Dendritic cell treated with granulocyte-macrophage colony-stimulating factor and Interleukin-4, amounts not matched to agents 40 ng/mL and 50 ng/mL, for 4 days (primary cell): Measurements from ENCODE around the gene DMXL2.
"Not testable (repeated sequence)": the region's sequence is repeated elsewhere in the genome, so short reads cannot be mapped to it uniquely, and the experiment has no call there.

ENCODE experiments used
- H3K27ac Mint-ChIP-seq: one replicate; pipeline ENCODE4 v1.8.0; 2022; ENCODE audit warnings: mild to moderate bottlenecking, mixed read lengths
- H3K27me3 Mint-ChIP-seq: one replicate; pipeline ENCODE4 v1.8.0; 2022; ENCODE audit warnings: mild to moderate bottlenecking, mixed read lengths
- H3K36me3 Mint-ChIP-seq: one replicate; pipeline ENCODE4 v1.8.0; 2022; ENCODE audit warnings: low read depth, mixed read lengths
- H3K4me1 Mint-ChIP-seq: one replicate; pipeline ENCODE4 v1.8.0; 2022; ENCODE audit warnings: low read depth, mixed read lengths
- H3K4me3 Mint-ChIP-seq: one replicate; pipeline ENCODE4 v1.8.0; 2022; ENCODE audit warnings: mild to moderate bottlenecking, moderate library complexity, mixed read lengths
- H3K9me3 Mint-ChIP-seq: one replicate; pipeline ENCODE4 v1.8.0; 2022; ENCODE audit warnings: mixed read lengths
- intact Hi-C: fragments of 100-400 bp; cut with micrococcal nuclease; formaldehyde crosslinking; loops from one replicate; pipeline ENCODE4 v1.15.0; 2022

The DMXL2 gene

DNA sequence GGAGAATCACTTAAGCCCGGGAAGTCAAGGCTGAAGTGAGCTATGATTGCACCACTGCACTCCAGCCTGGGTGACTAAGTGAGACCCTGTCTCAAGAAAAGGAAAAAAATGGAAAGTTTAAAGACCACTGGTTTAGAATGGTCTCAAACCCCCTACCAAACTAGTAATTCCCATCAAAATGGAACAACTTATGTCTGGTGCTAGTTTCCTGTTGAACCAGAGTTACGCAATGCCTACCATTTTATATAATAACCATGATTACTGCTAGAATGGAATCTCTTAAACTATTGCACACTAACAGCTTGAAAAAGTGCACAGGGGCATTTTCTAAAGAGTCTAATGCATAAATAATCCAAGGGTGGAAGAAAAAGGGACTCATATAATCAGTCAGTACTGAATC is 43.6 kb downstream of the DMXL2 start:
- peaks cover 31% of the 10 kb centered on the region for H3K36me3 Mint-ChIP-seq
- intact Hi-C loops: no loop called here

DNA sequence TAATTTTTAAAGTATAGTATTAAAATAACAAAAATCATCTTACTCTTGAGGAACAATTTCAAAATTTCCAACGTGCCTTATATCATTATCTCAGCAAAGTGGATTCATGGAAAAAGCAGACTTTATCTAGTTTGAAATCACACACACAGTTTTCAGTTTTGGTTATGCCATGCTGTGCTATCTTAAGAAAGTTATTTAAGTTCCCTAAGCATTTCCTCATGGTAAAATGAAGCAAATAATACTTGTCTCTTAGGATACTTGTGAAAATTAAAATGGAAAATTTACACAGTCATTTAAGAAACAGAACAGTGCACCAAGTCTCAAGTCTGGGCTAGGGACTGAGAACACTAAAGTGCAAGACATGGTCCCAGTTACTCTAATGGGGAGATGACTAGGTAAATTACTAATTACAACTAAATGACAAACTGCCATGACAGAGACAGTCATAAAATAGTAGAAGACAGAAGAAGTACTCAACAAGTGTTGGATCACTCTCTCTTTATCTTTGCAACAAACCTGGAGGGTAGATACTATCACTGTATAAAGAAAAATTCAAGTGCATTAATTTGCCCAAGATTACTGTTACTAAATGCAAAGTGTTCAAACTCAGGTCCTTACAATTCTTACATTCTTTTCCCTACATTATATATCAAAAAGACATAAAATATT is 44.8 kb downstream of the DMXL2 start:
- H3K36me3 Mint-ChIP-seq: peaks cover 43% of the 10 kb centered on the region
- intact Hi-C loops: no loop called here
- H3K27me3 Mint-ChIP-seq: no peaks in the 10 kb centered on the region
- H3K27ac Mint-ChIP-seq: peak overlapping the region; percentile 92
- no peaks in the 10 kb centered on the region for H3K9me3 Mint-ChIP-seq
- H3K4me1 Mint-ChIP-seq: peaks cover 46% of the 10 kb centered on the region
- H3K4me3 Mint-ChIP-seq: no peak overlapping the region

More for the DNA sequence above, 43.6 kb downstream of the DMXL2 start:
- no peaks in the 10 kb centered on the region for H3K27me3 Mint-ChIP-seq
- H3K27ac Mint-ChIP-seq: peak overlapping the region; percentile 68
- no peak overlapping the region for H3K4me3 Mint-ChIP-seq
- peaks cover 40% of the 10 kb centered on the region for H3K4me1 Mint-ChIP-seq
- no peaks in the 10 kb centered on the region for H3K9me3 Mint-ChIP-seq

DNA sequence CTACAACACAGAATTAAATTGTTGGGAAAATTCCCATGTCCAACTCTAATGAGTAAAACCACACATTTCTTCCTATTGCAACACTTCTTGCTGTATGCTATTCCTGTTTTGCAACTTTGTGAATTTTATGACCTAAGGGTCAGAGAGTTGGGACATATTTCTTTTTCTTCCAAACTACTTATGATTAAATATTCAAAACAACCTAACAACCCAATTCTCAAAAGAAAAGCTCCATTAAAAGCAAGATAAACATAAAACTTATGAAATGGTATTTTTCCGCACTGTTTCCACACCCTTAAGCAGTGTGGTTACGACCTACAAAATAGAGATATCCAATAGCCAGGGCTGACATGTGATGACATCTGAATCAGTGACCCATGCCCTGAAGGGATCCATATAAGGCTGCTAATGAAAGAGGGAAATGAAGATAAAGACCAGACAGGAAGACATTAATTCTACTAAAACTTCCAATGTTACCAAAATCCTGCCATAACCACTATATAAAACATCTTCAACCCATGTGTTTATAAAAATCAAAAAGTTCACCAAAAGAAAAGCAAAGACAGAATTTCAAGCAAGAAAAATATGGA is 45.6 kb downstream of the DMXL2 start:
- H3K4me3 Mint-ChIP-seq: peak overlapping the region; percentile 34
- H3K27ac Mint-ChIP-seq: peak overlapping the region; percentile 92
- peaks cover 46% of the 10 kb centered on the region for H3K36me3 Mint-ChIP-seq
- intact Hi-C loops: no loop called here
- no peaks in the 10 kb centered on the region for H3K9me3 Mint-ChIP-seq
- H3K27me3 Mint-ChIP-seq: no peaks in the 10 kb centered on the region
- H3K4me1 Mint-ChIP-seq: peaks cover 50% of the 10 kb centered on the region

DNA sequence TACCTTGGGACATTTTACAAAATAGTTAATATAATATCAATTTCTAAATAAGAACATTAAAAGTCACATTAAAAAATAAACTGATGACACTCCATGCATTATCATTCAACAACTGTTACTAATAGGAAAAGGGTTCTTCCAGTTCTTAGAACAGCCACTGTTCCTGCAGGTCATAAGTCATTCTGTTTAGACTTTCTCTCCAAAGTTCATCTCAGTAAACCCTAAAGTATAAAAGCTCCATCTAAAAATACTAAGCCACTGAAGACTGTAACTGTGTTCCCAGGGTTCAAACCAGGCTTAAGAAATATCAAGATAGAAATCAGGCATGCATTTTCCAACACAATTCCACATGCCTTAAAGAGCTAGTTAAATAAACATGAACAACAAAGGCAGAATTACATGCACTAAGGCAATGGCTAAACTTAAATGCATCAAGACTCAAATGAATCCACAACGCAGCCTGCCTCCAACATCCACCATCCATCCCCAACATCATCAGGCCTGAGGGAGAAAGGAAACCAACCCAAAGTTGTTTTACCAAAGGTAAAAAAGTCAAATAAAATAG is 46.2 kb downstream of the DMXL2 start:
- peaks cover 6% of the 10 kb centered on the region for H3K9me3 Mint-ChIP-seq
- no peak overlapping the region for H3K4me3 Mint-ChIP-seq
- H3K27me3 Mint-ChIP-seq: no peaks in the 10 kb centered on the region
- peaks cover 51% of the 10 kb centered on the region for H3K36me3 Mint-ChIP-seq
- H3K4me1 Mint-ChIP-seq: peaks cover 57% of the 10 kb centered on the region
- H3K27ac Mint-ChIP-seq: peak overlapping the region; percentile 92
- intact Hi-C loops: no loop called here

DNA sequence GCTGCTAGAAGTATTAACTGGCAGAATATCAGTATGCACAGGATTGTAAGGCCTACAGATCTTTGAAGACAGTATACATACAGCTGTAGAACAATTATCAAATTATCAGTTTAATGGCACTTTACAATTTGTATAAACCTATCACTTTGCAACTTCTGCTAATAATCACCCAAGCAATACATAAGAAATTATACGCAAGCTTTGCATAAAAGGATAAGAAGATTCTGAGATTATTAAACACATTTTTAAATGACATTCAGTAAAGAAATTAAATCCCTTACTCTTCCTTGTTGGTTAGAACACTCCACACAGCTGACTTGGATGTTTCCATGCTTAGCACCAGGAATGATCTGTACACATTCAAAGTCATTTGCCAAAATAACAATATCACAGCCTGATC is 46.8 kb downstream of the DMXL2 start:
- intact Hi-C loops: no loop called here
- no peaks in the 10 kb centered on the region for H3K27me3 Mint-ChIP-seq
- H3K9me3 Mint-ChIP-seq: peaks cover 12% of the 10 kb centered on the region
- no peak overlapping the region for H3K27ac Mint-ChIP-seq
- H3K36me3 Mint-ChIP-seq: peaks cover 57% of the 10 kb centered on the region
- H3K4me3 Mint-ChIP-seq: no peak overlapping the region
- H3K4me1 Mint-ChIP-seq: peaks cover 57% of the 10 kb centered on the region

DNA sequence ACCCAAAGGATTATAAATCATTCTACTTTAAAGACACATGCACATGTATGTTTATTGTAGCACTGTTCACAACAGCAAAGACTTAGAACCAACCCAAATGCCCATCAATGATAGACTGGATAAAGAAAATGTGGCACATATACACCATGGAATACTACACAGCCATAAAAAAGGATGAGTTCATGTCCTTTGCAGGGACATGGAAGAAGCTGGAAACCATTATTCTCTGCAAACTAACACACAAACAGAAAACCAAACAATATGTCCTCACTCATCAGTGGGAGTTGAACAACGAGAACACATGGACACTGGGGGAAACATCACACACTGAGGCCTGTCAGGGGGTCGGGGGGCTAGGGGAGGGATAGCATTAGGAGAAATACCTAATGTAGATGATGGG is 49.2 kb downstream of the DMXL2 start:
- Mint-ChIP-seq H3K36me3 (peaks cover 74% of the 10 kb centered on the region), H3K9me3 (peaks cover 25% of the 10 kb centered on the region), H3K4me1 (peaks cover 73% of the 10 kb centered on the region)
- intact Hi-C loops, H3K27ac Mint-ChIP-seq, H3K4me3 Mint-ChIP-seq, H3K27me3 Mint-ChIP-seq: not testable (repeated sequence)

DNA sequence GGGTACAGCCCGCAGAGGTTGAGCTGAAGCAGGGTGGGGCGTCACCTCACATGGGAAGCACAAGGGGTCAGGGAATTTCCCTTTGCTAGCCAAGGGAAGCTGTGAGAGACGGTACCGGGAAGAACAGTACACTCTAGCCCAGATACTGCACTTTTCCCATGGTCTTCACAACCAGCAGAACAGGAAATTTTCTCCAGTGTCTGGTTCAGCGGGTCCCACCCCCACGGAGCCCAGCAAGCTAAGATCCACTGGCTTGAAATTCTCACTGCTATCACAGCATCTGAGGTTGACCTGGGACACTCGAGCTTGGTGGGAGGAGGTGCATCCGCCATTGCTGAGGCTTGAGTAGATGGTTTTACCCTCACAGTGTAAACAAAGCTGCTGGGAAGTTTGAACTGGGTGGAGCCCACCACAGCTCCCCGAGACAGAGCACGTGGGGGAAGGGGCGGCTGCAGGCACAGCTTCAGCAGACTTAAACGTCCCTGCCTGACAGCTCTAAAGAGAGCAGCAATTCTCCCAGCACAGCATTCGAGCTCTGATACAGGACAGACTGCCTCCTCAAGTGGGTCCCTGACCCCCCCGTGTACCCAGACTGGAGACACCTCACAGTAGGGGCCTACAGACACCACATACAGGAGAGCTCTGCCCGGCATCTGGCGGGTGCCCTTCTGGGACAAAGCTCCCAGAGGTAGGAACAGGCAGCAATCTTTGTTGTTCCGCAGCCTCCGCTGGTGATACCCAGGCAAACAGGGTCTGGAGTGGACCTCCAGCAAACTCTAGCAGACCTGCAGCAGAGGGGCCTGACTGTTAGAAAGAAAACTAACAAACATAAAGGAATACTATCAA is 53.4 kb downstream of the DMXL2 start:
- H3K9me3 Mint-ChIP-seq: peaks cover 25% of the 10 kb centered on the region
- peak overlapping the region; percentile 1 for H3K27ac Mint-ChIP-seq
- H3K27me3 Mint-ChIP-seq, intact Hi-C loops, H3K4me3 Mint-ChIP-seq: not testable (repeated sequence)
- peaks cover 70% of the 10 kb centered on the region for H3K36me3 Mint-ChIP-seq
- peaks cover 52% of the 10 kb centered on the region for H3K4me1 Mint-ChIP-seq

DNA sequence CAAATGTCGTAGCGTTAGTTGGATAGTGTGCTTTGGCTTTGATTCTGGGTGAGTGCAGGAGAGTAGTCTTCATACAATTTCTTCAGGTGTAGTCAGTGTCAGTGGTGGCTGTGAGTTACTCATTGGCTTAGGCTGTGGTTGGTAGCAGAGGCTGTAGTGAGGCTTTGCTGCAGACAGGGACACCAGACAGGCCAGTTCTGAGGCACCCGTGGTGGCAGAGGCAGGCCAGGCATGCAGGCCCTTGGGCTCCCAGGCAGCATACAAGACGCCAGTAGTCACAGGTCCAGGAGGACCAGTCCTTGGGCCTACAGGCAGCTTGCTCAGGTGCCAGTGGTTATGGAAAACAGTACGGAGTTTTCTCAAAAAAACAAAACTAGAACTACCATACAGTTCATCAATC is 61.3 kb downstream of the DMXL2 start:
- intact Hi-C loops: no loop called here
- H3K27me3 Mint-ChIP-seq: no peaks in the 10 kb centered on the region
- no peak overlapping the region for H3K27ac Mint-ChIP-seq
- H3K4me3 Mint-ChIP-seq: no peak overlapping the region
- no peaks in the 10 kb centered on the region for H3K9me3 Mint-ChIP-seq
- peaks cover 70% of the 10 kb centered on the region for H3K36me3 Mint-ChIP-seq
- H3K4me1 Mint-ChIP-seq: peaks cover 8% of the 10 kb centered on the region

DNA sequence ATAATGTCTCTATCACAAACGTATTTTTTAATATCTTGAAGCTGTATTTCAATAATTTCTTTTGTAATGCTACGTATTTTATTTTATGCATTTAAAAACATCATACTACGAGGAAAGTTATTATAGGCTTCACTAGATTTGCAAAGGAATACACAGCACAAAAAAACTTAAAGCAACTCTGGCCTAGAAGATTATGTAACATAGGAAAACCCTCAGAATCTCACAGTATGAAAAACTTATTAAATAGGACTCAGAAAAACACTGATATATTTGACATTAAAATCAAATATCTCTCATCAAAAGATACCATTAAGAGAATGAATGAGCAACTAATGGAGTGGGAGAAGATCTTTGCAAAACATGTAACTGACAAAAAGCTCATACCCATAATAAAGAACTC is 63.7 kb downstream of the DMXL2 start:
- H3K36me3 Mint-ChIP-seq: peaks cover 94% of the 10 kb centered on the region
- no peaks in the 10 kb centered on the region for H3K9me3 Mint-ChIP-seq
- H3K27me3 Mint-ChIP-seq: no peaks in the 10 kb centered on the region
- H3K27ac Mint-ChIP-seq: peak overlapping the region; percentile 20
- peaks cover 13% of the 10 kb centered on the region for H3K4me1 Mint-ChIP-seq
- intact Hi-C loops: no loop called here
- no peak overlapping the region for H3K4me3 Mint-ChIP-seq

DNA sequence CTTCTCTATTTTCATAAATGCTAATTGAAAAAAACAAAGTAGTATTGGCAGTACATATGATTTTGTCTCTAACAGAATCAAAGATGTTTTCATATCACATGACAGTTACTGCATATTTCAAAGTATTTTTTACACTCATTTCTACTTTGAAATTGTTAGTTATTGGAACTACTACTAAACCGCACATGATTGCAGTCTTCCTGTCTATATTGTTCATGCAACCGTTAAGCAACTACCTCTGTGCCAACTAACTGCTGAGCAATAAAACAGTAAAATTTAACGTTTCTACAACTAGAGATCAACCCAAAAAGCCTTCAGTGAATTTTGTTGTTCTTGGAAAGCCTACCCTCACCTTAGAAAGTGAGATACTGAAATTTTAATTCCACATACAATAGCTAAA is 64.2 kb downstream of the DMXL2 start:
- Mint-ChIP-seq H3K4me3 (no peak overlapping the region), H3K4me1 (peaks cover 13% of the 10 kb centered on the region), H3K36me3 (peaks cover 94% of the 10 kb centered on the region), H3K27me3 (no peaks in the 10 kb centered on the region), H3K9me3 (no peaks in the 10 kb centered on the region), H3K27ac (peak overlapping the region; percentile 20)
- intact Hi-C loops: no loop called here

DNA sequence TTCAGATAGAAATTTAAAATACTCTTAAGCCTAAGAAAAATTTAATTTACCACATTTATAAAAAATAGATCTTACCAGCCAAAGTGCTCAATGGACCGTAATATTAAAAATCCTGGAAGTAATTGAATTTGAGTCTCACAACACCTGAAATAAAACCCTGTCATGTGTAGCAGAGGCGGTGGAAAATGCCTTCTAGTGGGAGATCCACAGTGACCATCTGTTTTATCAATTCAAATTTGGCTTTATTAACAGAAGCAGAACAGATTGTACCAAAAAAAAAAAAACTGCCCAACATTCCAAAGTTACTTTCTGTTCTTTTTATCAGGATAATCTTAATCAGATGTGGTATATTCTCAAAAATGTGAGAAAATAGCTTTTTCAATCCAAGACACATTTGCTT is 71.7 kb downstream of the DMXL2 start:
- no peaks in the 10 kb centered on the region for H3K9me3 Mint-ChIP-seq
- H3K27ac Mint-ChIP-seq: no peak overlapping the region
- intact Hi-C loops: no loop called here
- H3K4me1 Mint-ChIP-seq: peaks cover 10% of the 10 kb centered on the region
- no peaks in the 10 kb centered on the region for H3K27me3 Mint-ChIP-seq
- no peak overlapping the region for H3K4me3 Mint-ChIP-seq
- H3K36me3 Mint-ChIP-seq: peaks cover 88% of the 10 kb centered on the region

DNA sequence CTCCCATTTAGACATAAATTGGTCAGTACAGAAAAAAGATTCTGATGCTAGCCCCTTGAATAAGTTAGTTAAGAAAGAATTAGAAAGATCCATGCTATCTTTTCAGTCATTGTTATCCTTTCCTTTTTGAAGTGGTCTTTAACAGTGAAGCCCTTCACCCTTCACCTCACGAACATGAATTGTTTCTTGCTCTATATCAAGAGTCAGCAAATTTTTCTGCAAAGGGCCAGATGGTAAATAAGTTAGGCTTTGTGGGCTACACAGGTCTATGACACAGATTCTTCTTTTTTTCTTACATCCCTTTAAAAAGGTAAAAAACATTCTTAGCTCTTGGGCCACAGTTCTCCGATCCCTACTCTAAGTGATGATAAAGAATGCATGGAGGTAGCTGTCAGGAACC is 74.9 kb downstream of the DMXL2 start:
- no peaks in the 10 kb centered on the region for H3K27me3 Mint-ChIP-seq
- no peak overlapping the region for H3K4me3 Mint-ChIP-seq
- H3K36me3 Mint-ChIP-seq: peaks cover 78% of the 10 kb centered on the region
- H3K27ac Mint-ChIP-seq: no peak overlapping the region
- H3K4me1 Mint-ChIP-seq: peaks cover 5% of the 10 kb centered on the region
- intact Hi-C loops: loop anchor here (10.0 kb wide), 1 partner anchor 63 kb away; no protein-coding TSS in a partner anchor
- no peaks in the 10 kb centered on the region for H3K9me3 Mint-ChIP-seq

DNA sequence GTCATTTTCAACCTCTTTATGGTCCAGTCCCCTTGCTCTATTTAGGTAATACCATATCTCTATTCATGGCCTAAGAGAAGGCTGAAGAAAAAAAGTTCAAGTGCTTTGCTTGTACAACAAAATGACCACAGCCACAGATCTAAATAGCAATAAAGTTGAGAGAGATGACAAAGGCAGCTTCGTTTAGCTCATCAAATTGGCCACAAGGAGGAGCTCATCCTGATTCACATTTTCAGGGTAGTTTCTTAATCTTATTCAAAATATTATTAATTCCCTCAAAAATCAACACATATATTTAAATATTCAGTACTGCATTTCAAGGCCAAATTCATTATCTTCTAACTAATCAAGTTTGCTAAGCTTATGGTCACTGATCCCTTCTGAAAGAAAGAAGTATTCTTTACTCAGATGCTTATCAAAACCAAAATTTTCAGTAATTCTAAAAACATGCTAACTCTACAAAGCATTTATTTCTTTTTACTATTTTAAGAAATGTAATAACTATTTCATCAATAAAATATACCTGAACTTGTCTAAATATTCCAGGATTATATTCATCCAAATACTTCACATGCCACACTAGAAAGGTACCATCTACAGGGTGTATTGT is 85.5 kb downstream of the DMXL2 start:
- Mint-ChIP-seq H3K27ac (no peak overlapping the region), H3K27me3 (no peaks in the 10 kb centered on the region), H3K36me3 (peaks cover 81% of the 10 kb centered on the region), H3K9me3 (no peaks in the 10 kb centered on the region), H3K4me1 (no peaks in the 10 kb centered on the region), H3K4me3 (no peak overlapping the region)
- intact Hi-C loops: loop anchor here (10.0 kb wide), 1 partner anchor 238 kb away; no protein-coding TSS in a partner anchor
